HFF-Myc (cell line): ENCODE results near the gene ZXDC.

Experiments
- DNase-seq: peaks from one replicate; pipeline ENCODE4 v3.0.0-alpha.2; 2011; ENCODE audit warnings: low read depth; ENCODE audit errors: extremely low read depth
- H3K4me3 ChIP-seq: replicated peaks from 2 replicates; pipeline ENCODE4 v1.5.1; 2011; ENCODE audit warnings: low read depth, mild to moderate bottlenecking, control low read depth, low read length
- TF ChIP-seq, protein P1 (sequence below): IDR thresholded peaks from 2 replicates; pipeline ENCODE4 v1.5.1; 2012; ENCODE audit warnings: mild to moderate bottlenecking, low read depth, low read length, control low read depth; ENCODE audit errors: missing control alignments

ZXDC gene

DNA sequence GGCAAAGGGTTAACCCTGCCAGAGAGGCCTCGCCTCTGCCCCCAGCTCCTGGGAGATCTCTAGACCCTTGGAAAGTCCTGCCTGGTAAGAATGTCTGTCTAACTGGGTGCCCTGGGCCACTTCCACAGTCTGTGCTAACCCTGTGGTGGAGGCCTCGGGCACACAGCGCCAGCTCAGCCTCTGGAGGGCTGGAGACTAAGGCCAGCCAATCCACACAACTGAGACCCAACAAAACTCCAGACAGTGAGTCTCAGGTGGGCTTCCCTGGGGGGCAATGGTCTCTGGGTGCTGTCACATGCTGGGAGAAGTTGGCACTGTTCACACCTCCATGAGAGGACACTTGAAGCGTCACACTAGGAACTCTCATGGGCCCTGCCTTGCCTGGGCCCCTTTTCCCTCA, 19.5 kb downstream of the ZXDC start:
- TF ChIP-seq, protein P1, sequence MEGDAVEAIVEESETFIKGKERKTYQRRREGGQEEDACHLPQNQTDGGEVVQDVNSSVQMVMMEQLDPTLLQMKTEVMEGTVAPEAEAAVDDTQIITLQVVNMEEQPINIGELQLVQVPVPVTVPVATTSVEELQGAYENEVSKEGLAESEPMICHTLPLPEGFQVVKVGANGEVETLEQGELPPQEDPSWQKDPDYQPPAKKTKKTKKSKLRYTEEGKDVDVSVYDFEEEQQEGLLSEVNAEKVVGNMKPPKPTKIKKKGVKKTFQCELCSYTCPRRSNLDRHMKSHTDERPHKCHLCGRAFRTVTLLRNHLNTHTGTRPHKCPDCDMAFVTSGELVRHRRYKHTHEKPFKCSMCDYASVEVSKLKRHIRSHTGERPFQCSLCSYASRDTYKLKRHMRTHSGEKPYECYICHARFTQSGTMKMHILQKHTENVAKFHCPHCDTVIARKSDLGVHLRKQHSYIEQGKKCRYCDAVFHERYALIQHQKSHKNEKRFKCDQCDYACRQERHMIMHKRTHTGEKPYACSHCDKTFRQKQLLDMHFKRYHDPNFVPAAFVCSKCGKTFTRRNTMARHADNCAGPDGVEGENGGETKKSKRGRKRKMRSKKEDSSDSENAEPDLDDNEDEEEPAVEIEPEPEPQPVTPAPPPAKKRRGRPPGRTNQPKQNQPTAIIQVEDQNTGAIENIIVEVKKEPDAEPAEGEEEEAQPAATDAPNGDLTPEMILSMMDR: no peak
- no peak overlapping the region for H3K4me3 ChIP-seq
- DNase-seq: no peak

DNA sequence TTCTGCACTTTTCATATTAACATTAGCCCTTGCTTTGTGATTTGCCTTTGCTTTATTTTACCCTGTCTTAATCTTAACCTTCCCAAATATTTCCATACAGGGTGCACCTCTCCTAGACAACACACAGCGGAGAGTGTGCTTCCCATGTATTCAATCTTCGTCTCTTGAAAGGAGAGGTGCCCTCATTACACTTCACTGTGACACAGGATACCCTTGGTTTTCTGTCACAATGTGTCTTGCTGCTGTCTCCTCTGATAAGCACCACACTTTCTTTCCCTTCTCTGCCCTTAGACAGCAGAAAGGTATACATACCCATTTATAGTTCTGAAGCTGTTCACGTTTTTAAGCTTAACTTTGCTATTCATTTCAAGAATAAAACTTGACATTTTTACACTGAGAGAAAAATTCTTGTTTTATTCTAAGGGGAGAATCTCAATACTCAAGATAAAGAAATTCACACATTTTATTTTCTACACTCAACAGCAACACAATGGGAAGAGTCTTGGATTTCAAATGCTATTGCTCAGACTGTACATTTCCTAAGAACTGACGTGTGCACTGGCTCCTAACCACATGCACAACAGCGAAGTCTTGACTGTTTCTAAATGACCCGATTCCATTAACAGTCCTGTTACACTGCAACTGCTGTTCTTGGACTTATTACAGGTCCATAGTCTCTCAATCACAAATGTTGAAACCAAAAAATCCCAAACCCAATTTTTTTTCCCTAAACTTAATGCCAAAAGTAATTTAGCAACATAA, 21.1 kb downstream of the ZXDC start:
- DNase-seq: no peak
- TF ChIP-seq, protein P1: no peak
- H3K4me3 ChIP-seq: no peak overlapping the region

DNA sequence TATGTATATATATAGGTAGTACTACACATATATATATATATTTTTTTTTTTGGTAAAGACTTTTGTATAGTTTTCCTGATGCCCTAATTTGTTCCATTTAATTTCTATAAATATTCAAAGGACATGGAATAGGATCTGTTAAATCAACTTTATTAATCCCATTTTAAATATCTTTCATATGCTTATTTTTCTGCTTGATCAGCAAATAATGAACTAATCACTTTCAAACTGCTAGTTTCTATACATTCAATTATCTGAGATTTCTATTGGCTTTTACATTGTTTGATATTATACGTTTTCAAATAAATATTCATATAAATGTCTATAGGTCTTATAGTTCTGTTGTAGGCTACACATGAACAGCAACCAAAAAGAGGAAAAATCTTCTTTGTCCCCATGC, 21.7 kb downstream of the ZXDC start:
- H3K4me3 ChIP-seq: no peak overlapping the region
- TF ChIP-seq, protein P1: no peak
- DNase-seq: no peak

DNA sequence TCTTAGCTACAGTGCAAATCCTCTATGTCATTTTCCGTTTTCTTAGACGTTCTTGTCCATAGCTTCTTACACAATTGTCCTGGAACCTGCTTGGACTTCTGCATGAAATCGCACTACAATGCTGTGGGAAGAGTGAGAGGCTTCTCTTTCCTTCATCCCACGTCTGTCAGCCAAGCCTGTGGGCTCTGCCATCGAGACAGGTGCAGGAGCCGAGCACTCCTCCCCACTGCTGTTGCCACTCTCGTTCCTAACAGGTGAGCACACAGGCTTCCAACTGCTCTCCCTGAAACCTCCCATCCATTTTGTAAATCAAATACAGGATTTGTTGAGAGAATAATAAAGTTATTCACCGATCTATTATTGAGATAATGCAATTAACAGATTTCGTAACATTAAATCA, 23.5 kb downstream of the ZXDC start:
- H3K4me3 ChIP-seq: no peak overlapping the region
- DNase-seq: no peak
- TF ChIP-seq, protein P1: no peak

DNA sequence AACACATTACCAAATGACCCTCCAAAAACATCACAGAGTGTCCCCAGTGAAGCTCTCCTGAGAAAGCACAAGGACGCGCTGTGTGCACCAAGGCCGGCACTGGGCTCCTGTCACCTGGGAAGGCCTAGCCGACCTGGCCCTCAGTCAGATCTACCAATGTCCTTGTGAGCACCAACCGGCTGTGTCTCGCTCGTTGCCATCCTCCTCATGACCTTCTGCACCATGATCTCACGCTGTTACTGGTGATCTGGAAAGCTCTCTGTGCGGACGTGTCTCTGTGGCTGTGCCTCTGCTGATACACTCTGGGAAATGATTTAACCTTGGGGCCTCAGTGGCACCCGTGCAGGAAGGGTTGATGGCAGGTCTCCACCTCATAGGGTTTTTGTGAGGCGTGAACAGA, 24.2 kb downstream of the ZXDC start:
- TF ChIP-seq, protein P1: no peak
- no peak overlapping the region for H3K4me3 ChIP-seq
- DNase-seq: no peak

DNA sequence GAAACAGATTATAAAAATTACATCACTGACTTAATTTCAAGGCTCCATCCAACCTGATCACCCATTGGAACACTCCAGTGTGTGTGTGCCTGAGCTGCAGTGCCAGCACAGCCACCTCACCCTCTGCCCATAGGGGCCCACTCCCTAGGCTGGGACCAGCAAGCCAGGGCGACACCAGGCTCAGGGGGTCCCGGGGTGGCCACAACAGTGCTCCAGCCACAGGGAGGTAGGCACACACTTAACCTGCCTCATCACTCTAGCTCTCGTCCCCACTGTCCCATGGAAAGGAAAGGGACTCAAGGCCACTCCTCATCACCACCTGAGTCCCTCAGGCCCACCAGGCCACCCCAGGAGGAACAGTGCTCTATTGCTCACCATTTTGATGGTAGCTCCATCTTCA, 24.9 kb downstream of the ZXDC start:
- H3K4me3 ChIP-seq: no peak overlapping the region
- no peak for DNase-seq
- TF ChIP-seq, protein P1: no peak

DNA sequence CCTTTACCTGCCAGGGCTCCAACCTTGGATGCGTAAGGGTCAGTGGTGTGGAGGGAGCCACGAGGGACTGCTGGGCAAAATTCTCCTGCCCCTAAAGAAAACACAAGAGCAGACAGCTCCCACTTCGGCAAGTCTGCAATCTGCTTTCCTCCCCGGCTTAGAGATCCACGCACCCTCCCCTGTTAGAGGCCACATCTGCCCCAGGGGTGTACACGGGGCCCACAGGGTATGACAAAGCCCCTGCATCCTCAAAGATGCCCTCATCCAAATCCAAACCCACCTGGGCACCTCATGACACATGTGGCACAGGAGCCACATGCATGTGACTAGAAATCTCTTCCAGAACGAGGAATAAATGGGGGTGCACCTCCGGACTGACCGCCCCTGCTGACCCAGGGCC, 25.5 kb downstream of the ZXDC start:
- no peak for DNase-seq
- TF ChIP-seq, protein P1: no peak
- no peak overlapping the region for H3K4me3 ChIP-seq
